Measurements from ENCODE around the gene YARS1. TPM values are rescaled to one million over a fixed set of nuclear protein-coding genes. Genes with fewer than 3 reads are reported as not detected.
A peak's percentile ranks its signal among the peaks of the same experiment; 100 is the strongest.

Gene YARS1
- polyA plus RNA-seq, 1 donor from 2014 or later: 49.4 TPM

GRCh38 chr1:32773764-32774463, 43.2 kb downstream of the YARS1 start:
- no peak for TF ChIP-seq SMC3 (conservative IDR thresholded peaks at IDR 0.05; ENCODE audit: poor library complexity)
- TF ChIP-seq EP300 (conservative IDR thresholded peaks at IDR 0.05; ENCODE audit: poor library complexity, severe bottlenecking): no peak
- TF ChIP-seq CTCF (IDR thresholded peaks at IDR 0.05; ENCODE audit: poor library complexity, severe bottlenecking): no peak
- no peak for TF ChIP-seq TAF1 (IDR thresholded peaks at IDR 0.05; ENCODE audit: low read depth)
- TF ChIP-seq POLR2AphosphoS5 (IDR thresholded peaks at IDR 0.05): no peak
- TF ChIP-seq EZH2 (IDR thresholded peaks at IDR 0.05; ENCODE audit: borderline replicate concordance, insufficient read depth, low read length, poor library complexity, severe bottlenecking): no peak
- TF ChIP-seq MXI1 (conservative IDR thresholded peaks at IDR 0.05; ENCODE audit: poor library complexity, severe bottlenecking): no peak
- TF ChIP-seq RAD21 (conservative IDR thresholded peaks at IDR 0.05): no peak
- no peak for TF ChIP-seq REST (IDR thresholded peaks at IDR 0.05; ENCODE audit: borderline replicate concordance)
- Histone ChIP-seq H4K20me1 (ENCODE audit: insufficient read depth) (no peaks in the 10 kb centered on the region), H3K9me3 (ENCODE audit: low read length) (no peaks in the 10 kb centered on the region), H2AFZ (ENCODE audit: low read depth, low read length) (no peak overlapping the region), H3K9me2 (ENCODE audit: insufficient read depth, low read length) (no peaks in the 10 kb centered on the region), H3K9ac (ENCODE audit: low read length) (no peak overlapping the region), H3K4me2 (ENCODE audit: low read length) (no peak overlapping the region), H3F3A (ENCODE audit: insufficient read depth, low read length, poor library complexity, severe bottlenecking) (no peaks in the 10 kb centered on the region), H3K4me3 (ENCODE audit: low read length) (no peak overlapping the region), H3K36me3 (ENCODE audit: insufficient read depth, low read length) (no peaks in the 10 kb centered on the region), H3K27me3 (ENCODE audit: insufficient read depth, low read depth, low read length) (no peaks in the 10 kb centered on the region), H3K79me2 (replicated peaks; ENCODE audit: insufficient read depth, low read length) (no peaks in the 10 kb centered on the region), H3K27ac (ENCODE audit: low read length) (no peak overlapping the region)

GRCh38 chr1:32773018-32773763, 44.0 kb downstream of the YARS1 start:
- H4K20me1 ChIP-seq (ENCODE audit: insufficient read depth): no peaks in the 10 kb centered on the region
- H3K27ac ChIP-seq (ENCODE audit: low read length): no peak overlapping the region
- no peaks in the 10 kb centered on the region for H3K27me3 ChIP-seq (ENCODE audit: insufficient read depth, low read depth, low read length)
- H3F3A ChIP-seq (ENCODE audit: insufficient read depth, low read length, poor library complexity, severe bottlenecking): no peaks in the 10 kb centered on the region
- H3K9ac ChIP-seq (ENCODE audit: low read length): no peak overlapping the region
- H3K79me2 ChIP-seq (replicated peaks; ENCODE audit: insufficient read depth, low read length): no peaks in the 10 kb centered on the region
- TF ChIP-seq POLR2AphosphoS5 (IDR thresholded peaks at IDR 0.05): peak; percentile 19
- peak; percentile 77 for TF ChIP-seq RAD21 (conservative IDR thresholded peaks at IDR 0.05)
- peak; percentile 79 for TF ChIP-seq CTCF (IDR thresholded peaks at IDR 0.05; ENCODE audit: poor library complexity, severe bottlenecking)
- TF ChIP-seq SMC3 (conservative IDR thresholded peaks at IDR 0.05; ENCODE audit: poor library complexity): peak; percentile 86
- TF ChIP-seq REST (IDR thresholded peaks at IDR 0.05; ENCODE audit: borderline replicate concordance): no peak
- no peak overlapping the region for H2AFZ ChIP-seq (ENCODE audit: low read depth, low read length)
- H3K4me2 ChIP-seq (ENCODE audit: low read length): no peak overlapping the region
- no peaks in the 10 kb centered on the region for H3K9me3 ChIP-seq (ENCODE audit: low read length)
- H3K9me2 ChIP-seq (ENCODE audit: insufficient read depth, low read length): no peaks in the 10 kb centered on the region
- H3K4me3 ChIP-seq (ENCODE audit: low read length): no peak overlapping the region
- no peaks in the 10 kb centered on the region for H3K36me3 ChIP-seq (ENCODE audit: insufficient read depth, low read length)

Data from neural cell (in vitro differentiated cells).